ENCODE data around the gene PSORS1C2. TPM values are rescaled to one million over a fixed set of nuclear protein-coding genes. Genes with fewer than 3 reads are reported as not detected.
A peak's percentile ranks its signal among the peaks of the same experiment; 100 is the strongest.

The PSORS1C2 gene
- total and polyA plus RNA-seq, 9 donors, result not detected

DNA sequence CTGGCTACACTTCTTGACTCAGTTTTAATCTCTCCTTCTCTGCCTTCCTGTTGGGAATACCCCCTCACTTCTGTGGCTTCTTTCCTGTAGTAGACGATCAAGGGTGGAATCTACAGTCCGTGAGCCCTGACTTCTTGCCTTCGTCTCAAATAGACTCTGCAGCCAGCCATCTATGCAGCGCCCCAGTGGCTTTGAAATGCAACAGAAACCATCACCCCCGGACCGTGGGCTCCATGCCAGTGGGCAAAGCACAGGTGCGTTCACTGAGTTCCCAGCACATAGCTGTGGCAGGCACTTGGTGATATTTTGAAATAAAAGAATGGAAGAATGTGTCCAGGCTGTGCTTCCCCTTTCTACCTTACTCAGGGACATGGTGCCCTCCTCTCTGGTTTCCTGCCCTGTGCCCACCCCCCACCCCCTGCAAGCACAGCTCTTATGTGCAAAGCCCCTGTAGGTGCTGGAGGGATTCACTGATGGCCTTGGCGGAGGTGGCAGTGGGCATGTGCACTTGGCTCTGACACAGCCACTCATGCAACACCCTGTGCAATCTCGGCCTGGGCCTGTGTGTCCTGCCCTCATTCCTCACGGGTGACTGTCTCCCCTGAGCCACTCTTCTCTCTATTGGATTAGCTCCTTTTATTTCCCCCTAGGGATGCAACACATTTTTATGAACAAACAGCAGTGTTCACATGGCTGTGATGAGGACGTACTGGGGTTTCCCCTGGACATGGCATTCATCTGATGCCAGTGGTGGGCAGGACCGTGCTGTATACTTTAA, 13.1 kb downstream of the PSORS1C2 start:
- Histone ChIP-seq H3K27me3 (no peaks in the 10 kb centered on the region), H3K4me3 (no peak overlapping the region), H3K9me3 (no peaks in the 10 kb centered on the region), H3K27ac (no peak overlapping the region), H3K36me3 (no peaks in the 10 kb centered on the region), H3K4me1 (ENCODE audit: insufficient read depth) (peaks cover 8% of the 10 kb centered on the region)
- WGBS, 3 donors, result 67 to 69% (median 68%) methylated on average over 12 of the region's 12 CpGs
- intact Hi-C loops (cut with DNase I), result no loop called here
- DNase-seq, result no peak
- TF ChIP-seq, protein P1, sequence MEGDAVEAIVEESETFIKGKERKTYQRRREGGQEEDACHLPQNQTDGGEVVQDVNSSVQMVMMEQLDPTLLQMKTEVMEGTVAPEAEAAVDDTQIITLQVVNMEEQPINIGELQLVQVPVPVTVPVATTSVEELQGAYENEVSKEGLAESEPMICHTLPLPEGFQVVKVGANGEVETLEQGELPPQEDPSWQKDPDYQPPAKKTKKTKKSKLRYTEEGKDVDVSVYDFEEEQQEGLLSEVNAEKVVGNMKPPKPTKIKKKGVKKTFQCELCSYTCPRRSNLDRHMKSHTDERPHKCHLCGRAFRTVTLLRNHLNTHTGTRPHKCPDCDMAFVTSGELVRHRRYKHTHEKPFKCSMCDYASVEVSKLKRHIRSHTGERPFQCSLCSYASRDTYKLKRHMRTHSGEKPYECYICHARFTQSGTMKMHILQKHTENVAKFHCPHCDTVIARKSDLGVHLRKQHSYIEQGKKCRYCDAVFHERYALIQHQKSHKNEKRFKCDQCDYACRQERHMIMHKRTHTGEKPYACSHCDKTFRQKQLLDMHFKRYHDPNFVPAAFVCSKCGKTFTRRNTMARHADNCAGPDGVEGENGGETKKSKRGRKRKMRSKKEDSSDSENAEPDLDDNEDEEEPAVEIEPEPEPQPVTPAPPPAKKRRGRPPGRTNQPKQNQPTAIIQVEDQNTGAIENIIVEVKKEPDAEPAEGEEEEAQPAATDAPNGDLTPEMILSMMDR (IDR thresholded peaks at IDR 0.05), result no peak
- TF ChIP-seq POLR2A (IDR thresholded peaks at IDR 0.05), result no peak
- no peak for TF ChIP-seq EP300 (IDR thresholded peaks at IDR 0.05)

- no peak overlapping the region for H3K4me3 ChIP-seq
- no peaks in the 10 kb centered on the region for H3K9me3 ChIP-seq
- H3K27me3 ChIP-seq, result no peaks in the 10 kb centered on the region
- intact Hi-C loops (cut with DNase I), result no loop called here
- H3K4me1 ChIP-seq (ENCODE audit: insufficient read depth), result peaks cover 8% of the 10 kb centered on the region
- DNase-seq, result peak; percentile 42 to 81 (median 68)
- no peaks in the 10 kb centered on the region for H3K36me3 ChIP-seq
- TF ChIP-seq EP300 (IDR thresholded peaks at IDR 0.05) (no peak), POLR2A (IDR thresholded peaks at IDR 0.05) (no peak)
- TF ChIP-seq, protein P1 (IDR thresholded peaks at IDR 0.05), result no peak
- WGBS, 3 donors, result 31 to 51% (median 43%) methylated on average over 8 of the region's 8 CpGs
- peak overlapping the region in 1 of 2 donors; percentile 26 for H3K27ac ChIP-seq
These were observed 13.7 kb downstream of the PSORS1C2 start for GRCh38 chr6:31125162-31125561.

GRCh38 chr6:31122791-31123706, 15.8 kb downstream of the PSORS1C2 start:
- Histone ChIP-seq H3K4me1 (ENCODE audit: insufficient read depth) (peaks cover 8% of the 10 kb centered on the region), H3K27ac (peak overlapping the region in 1 of 2 donors; percentile 71), H3K4me3 (no peak overlapping the region), H3K9me3 (no peaks in the 10 kb centered on the region), H3K36me3 (no peaks in the 10 kb centered on the region), H3K27me3 (no peaks in the 10 kb centered on the region)
- TF ChIP-seq EP300 (IDR thresholded peaks at IDR 0.05) (no peak), POLR2A (IDR thresholded peaks at IDR 0.05) (no peak)
- TF ChIP-seq, protein P1 (IDR thresholded peaks at IDR 0.05), result no peak
- WGBS, 3 donors, result 33 to 35% (median 34%) methylated on average over 16 of the region's 16 CpGs
- DNase-seq, result peak; percentile 52 to 94 (median 91)
- intact Hi-C loops (cut with DNase I), result no loop called here

DNA sequence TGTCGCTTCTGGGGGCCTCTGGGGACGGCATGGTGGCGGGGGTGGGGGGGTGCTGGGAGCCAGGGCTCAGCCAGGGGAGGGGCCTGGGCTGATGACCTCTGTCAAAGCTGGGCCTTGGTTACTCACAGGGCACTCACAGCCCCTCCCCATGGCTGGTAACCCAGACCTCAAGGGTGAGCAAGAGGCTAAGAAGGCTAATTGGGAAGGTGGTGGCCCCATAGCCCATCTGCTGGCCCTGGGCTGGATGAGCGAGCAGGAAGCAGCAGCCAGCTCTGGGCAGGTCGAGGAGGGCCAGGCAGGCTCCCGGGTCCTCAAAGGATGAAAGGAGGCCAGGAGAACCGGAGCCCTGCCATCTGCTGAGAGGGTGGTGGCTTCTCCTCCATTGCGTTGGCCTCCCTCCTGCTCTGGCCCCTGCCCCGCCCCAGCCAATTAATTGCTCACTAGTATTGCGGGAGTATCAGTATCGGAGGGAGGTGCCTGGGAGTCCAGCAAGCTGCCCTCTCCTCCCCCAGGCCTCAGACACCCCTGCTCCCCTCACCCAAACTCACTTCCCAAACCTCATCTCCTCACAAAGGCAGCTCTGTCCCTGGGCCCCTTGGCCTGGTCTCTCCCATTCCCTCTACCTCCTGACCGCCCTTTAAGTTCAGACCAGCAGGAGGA, 17.6 kb downstream of the PSORS1C2 start:
- Histone ChIP-seq H3K9me3 (no peaks in the 10 kb centered on the region), H3K4me1 (ENCODE audit: insufficient read depth) (peaks cover 10% of the 10 kb centered on the region), H3K27ac (no peak overlapping the region), H3K4me3 (no peak overlapping the region), H3K36me3 (no peaks in the 10 kb centered on the region), H3K27me3 (no peaks in the 10 kb centered on the region)
- WGBS, 3 donors, result 73 to 81% (median 76%) methylated on average over 12 of the region's 12 CpGs
- TF ChIP-seq EP300 (IDR thresholded peaks at IDR 0.05) (no peak), POLR2A (IDR thresholded peaks at IDR 0.05) (no peak)
- TF ChIP-seq, protein P1 (IDR thresholded peaks at IDR 0.05), result no peak
- intact Hi-C loops (cut with DNase I), result no loop called here
- DNase-seq, result no peak

Data from ovary (tissue), 9 donors.